HG03378 (cell line): ENCODE measurements around the gene VPS13D.

Source experiments
- ATAC-seq: cut with Tn5 transposase; IDR thresholded peaks from one replicate; pipeline ENCODE4 v1.9.1; 2021; ENCODE audit warnings: mild to moderate bottlenecking, moderate library complexity; ENCODE audit not compliant: unreplicated experiment

VPS13D gene

GRCh38 chr1:12542616-12543592 lies 313.1 kb downstream of the VPS13D start:
- no peak for ATAC-seq

DNA sequence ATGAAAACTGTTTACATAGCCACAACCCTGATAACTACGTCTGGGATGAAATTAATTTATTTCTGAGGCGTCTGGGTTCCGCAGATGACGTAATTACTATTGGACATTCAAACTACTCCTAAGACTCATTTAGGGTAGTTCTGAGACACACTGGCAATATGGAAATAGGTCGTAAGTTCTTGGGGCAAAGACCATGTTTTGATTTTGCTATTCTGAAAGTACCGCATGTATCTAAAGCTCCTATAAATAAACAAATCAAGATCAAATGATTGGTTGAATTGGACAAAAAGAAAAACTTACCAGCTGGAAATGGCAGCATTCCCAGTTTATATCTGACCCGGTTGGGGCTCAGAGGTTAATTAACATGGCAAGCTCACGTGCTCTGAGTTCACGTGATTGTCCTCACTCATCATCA lies 313.9 kb downstream of the VPS13D start:
- no peak for ATAC-seq

DNA sequence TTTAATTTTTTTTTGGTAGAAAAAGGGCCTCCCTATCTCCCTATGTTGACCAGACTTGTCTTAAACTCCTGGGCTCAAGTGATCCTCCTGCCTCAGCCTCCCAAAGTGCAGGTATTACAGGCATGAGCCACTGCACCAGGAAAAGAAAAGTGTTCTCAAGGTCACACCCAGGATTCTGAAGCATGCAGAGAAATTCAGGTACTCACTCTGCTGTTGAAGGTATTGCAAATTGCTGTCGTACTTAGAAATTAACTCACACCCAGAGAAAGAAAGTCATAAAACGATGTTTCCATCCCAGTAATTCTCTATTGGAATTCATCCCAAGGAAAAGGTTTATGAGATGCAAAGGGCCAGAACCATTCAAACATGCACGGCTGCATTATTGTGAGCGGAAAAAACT lies 314.5 kb downstream of the VPS13D start:
- ATAC-seq = no peak

GRCh38 chr1:12544992-12545391 lies 315.2 kb downstream of the VPS13D start:
- ATAC-seq = no peak

DNA sequence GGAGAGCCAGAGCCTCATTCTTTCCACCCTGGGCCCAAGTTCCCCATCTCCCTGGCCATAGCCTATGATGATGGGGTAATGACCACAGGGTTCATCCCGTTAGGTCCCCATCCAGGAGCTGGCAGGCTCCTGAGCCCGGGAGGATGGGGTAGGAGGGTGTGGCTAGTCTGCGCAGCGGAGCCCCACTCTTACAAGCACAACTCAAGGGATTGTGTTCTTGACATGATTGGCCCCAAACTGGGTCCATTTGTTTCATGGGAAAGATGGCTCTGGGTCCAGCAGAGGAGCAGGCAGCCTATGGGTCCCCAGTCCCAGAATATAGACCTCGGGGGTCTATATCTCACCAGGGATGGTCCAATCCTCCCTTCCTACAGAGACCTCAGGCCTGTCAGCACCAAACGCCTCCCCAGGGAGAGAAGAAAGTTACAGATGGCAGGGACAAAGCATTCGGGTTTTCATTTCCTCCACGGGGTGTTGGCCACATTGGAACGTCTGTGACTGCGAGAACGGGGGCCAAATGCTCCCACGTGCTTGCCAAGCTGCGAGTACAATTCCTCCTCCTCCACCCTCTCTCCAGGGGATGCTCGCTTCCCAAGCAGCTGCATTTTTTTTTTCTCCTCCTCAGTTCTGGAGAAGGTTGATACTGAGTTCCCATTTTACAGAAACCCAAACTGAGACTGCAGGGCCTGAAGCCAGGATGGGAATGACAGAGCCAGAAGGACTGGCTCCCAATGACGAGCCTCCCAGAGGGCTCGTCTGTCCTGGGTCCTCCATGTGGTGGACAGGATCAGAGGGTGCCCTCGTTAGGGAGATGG lies 317.1 kb downstream of the VPS13D start:
- ATAC-seq = no peak

GRCh38 chr1:12547586-12548225 lies 317.9 kb downstream of the VPS13D start:
- ATAC-seq = no peak

DNA sequence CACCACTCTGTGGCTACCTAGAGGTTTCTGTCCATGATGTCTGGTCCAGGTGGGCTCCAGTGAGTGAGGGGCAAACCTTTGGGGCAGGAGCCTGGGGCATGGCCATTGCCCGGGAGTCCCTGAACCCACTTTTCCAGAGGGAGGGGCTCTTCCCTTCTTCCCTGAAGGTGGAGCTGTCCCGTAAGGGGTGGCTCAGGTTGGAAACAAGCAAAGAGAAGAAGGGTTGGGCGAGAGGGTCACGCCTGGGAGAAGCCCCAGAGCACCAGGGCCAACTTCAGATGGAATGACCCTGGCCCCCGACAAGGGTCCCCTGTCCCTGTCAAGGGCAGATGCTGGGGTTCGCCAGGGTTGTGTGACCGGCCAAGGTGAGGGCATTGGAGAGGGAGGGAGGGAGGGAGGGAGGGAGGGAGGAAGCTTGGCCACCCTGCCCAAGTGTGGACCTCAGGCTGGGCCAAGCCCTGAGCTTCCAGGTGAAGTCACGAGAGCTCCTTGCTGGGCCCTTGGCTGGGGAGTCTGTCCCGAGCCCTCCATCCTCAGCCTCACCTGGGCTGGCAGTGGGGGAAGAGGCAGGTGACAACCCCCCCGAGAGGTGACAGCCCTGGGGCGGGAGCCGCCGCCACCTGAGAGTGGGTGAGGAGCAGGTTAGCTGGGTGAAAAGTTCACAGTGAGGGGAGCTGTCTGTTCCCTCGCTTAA lies 318.6 kb downstream of the VPS13D start:
- no peak for ATAC-seq

DNA sequence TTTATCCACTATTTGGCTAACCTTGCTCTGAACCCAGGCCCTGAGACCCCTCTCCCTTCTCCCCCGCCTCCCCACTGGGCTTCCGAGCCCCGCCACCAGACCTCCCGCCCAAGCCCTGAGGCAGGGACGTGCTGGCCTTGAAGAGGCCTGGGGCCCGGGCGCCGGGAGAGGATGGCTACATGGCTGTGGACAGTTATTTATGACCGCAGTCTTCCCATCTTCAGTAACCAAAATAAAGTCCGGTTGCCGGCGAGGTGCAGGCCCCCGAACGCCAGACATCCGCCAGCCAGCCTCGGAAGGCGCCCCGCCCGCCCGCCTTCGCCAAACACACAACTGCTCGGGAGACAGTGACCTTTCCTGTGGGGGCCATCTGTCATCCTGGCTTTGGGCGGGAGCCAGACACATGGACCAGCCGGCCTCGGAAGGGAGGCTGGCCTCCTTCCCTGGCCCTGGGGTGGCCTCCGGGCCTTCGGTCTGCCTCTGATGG lies 319.2 kb downstream of the VPS13D start:
- no peak for ATAC-seq

DNA sequence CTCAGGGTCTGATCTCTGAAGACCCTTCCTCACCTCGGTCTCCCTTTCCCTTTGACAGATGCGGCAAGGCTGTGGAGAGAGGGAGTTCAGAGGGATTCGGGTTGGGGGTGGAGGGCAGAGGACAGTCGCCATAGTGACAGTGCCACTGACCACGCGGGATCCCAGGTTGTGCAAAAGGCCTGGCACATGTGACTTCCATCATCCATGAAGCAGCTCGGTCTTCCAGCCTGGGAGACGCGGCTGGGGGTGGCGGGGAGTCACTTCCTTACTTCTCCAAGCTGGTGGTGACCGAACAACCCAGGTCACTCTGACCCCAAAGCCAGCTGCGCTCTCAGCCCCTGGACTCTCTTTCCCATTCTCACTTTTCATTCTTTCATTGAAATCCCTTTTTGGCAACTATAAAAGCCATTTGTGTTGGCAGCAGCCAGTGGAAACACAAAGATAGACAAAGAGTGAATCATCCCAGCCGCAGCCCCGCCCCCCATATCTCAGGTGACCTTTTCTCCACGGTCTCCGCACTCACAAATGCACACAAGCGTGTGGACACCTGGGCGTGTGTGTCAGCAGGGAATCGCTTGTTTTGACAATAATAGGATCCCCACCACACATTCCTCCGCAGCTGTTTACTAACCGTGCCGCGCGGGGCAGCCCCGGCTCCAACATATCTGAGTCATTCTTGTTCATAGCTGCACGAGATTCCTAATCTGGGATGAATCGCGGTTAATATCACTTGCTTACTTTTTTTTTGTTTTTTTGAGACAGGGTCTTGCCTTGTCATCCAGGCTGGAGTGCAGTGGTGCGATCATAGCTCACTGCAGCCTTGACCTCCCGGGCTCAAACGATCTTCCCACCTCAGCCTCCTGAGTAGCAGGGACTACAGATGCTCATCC lies 319.9 kb downstream of the VPS13D start:
- no peak for ATAC-seq

DNA sequence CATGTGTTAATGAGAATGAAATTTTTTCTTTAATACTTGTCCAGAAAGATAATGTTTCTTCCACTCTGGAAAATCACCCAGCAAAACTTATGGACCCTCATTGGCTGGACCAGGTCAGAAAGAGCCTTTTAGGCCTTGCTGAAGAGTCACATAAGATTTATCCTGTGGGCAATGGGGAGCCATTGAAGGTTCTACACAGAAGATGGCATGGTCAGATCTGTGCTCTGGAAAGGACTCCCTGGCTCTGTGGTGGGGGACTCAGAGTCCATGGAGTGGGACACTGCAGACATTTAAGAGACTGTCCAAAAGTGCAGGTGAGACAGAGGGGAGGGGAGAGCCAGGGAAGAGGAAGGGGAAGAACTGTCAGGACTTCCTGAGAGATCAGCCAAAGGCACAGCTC lies 321.8 kb downstream of the VPS13D start:
- no peak for ATAC-seq

- ATAC-seq = no peak
Measured at GRCh38 chr1:12552111-12552888, 322.5 kb downstream of the VPS13D start.

GRCh38 chr1:12552951-12553921 lies 323.4 kb downstream of the VPS13D start:
- no peak for ATAC-seq

GRCh38 chr1:12553963-12554362 lies 324.1 kb downstream of the VPS13D start:
- no peak for ATAC-seq

- no peak for ATAC-seq
Measured at GRCh38 chr1:12554521-12555305, 324.9 kb downstream of the VPS13D start.

GRCh38 chr1:12555411-12556367 lies 325.9 kb downstream of the VPS13D start:
- no peak for ATAC-seq
